IMR-90 (cell line): ENCODE data around the gene SLC30A7. TPM values are rescaled to one million over a fixed set of nuclear protein-coding genes. Genes with fewer than 3 reads are reported as not detected.

Experiments used
- ATAC-seq: fragments of 200-7000 bp; cut with Tn5 transposase; 2 replicates; pipeline ENCODE4 v1.9.1; 2020; ENCODE audit warnings: low read depth, mild to moderate bottlenecking, moderate library complexity
- BruUV-seq: library from RNA; stranded (reverse); fragments of 400-500 nt; replicated peaks from 2 replicates; lab custom pipeline; 2021; lab: Mats Ljungman, UMichigan
- CTCF ChIA-PET: fragments of 300-600 bp; formaldehyde crosslinking; extraction: SDS; loops from one replicate; lab custom pipeline; 2021; ENCODE audit warnings: antibody characterized with exemption; lab: Yijun Ruan, JAX
- POLR2A ChIA-PET: fragments of 300-600 bp; sonication (Branson Sonifier 250); formaldehyde crosslinking; loops from one replicate; lab custom pipeline; 2022; ENCODE audit warnings: antibody characterized with exemption; ENCODE audit not compliant: unreplicated experiment; lab: Charles Lee
- DNase-seq: peaks from one replicate; pipeline ENCODE4 v3.0.0; 2013
- H2AFZ ChIP-seq: replicated peaks from 2 replicates; pipeline ENCODE3; 2013; ENCODE audit warnings: low read length, mild to moderate bottlenecking; ENCODE audit not compliant: poor library complexity
- H2AK5ac ChIP-seq: 2 replicates; pipeline ENCODE4 v1.6.1; 2013; ENCODE audit warnings: low read depth, low read length, inconsistent platforms
- H2AK9ac ChIP-seq: replicated peaks from 2 replicates; pipeline ENCODE3; 2013; ENCODE audit warnings: mild to moderate bottlenecking, low read depth, low read length, moderate library complexity; ENCODE audit not compliant: poor library complexity
- H2BK120ac ChIP-seq: 2 replicates; pipeline ENCODE4 v1.6.1; 2013; ENCODE audit warnings: low read depth, low read length, inconsistent platforms
- H2BK15ac ChIP-seq: 3 replicates; pipeline ENCODE4 v1.6.1; 2013; ENCODE audit warnings: low read depth, low read length, inconsistent platforms
- H2BK20ac ChIP-seq: 2 replicates; pipeline ENCODE4 v1.6.1; 2013; ENCODE audit warnings: low read depth, mild to moderate bottlenecking, inconsistent platforms, low read length, moderate library complexity
- H2BK5ac ChIP-seq: 2 replicates; pipeline ENCODE4 v1.6.1; 2013; ENCODE audit warnings: mild to moderate bottlenecking, low read depth, low read length, inconsistent platforms; ENCODE audit not compliant: poor library complexity, severe bottlenecking
- H3K14ac ChIP-seq: replicated peaks from 2 replicates; pipeline ENCODE4 v1.6.1; 2013; ENCODE audit warnings: low read depth, low read length, inconsistent platforms
- H3K18ac ChIP-seq: 2 replicates; pipeline ENCODE4 v1.6.1; 2013; ENCODE audit warnings: low read depth, low read length, control low read depth
- H3K23ac ChIP-seq: 2 replicates; pipeline ENCODE4 v1.6.1; 2013; ENCODE audit warnings: low read depth, low read length, inconsistent platforms
- H3K27ac ChIP-seq: 2 replicates; pipeline ENCODE4 v1.5.1; 2013; ENCODE audit warnings: mild to moderate bottlenecking, control low read depth, low read length; ENCODE audit not compliant: insufficient read depth
- H3K27me3 ChIP-seq: 2 replicates; pipeline ENCODE4 v1.6.1; 2013; ENCODE audit warnings: low read length; ENCODE audit not compliant: control insufficient read depth, insufficient read depth
- H3K36me3 ChIP-seq: 2 replicates; pipeline ENCODE4 v1.6.1; 2013; ENCODE audit warnings: low read length, mixed read lengths; ENCODE audit not compliant: control insufficient read depth, insufficient read depth
- H3K4ac ChIP-seq: 2 replicates; pipeline ENCODE4 v1.6.1; 2013; ENCODE audit warnings: low read depth, low read length, inconsistent platforms
- H3K4me1 ChIP-seq: 2 replicates; pipeline ENCODE4 v1.6.1; 2013; ENCODE audit warnings: low read length, mixed read lengths; ENCODE audit not compliant: control insufficient read depth, insufficient read depth
- H3K4me2 ChIP-seq: 2 replicates; pipeline ENCODE4 v1.6.1; 2013; ENCODE audit warnings: low read depth, mild to moderate bottlenecking, control low read depth, low read length, moderate library complexity
- H3K4me3 ChIP-seq: 2 replicates; pipeline ENCODE4 v1.5.1; 2013; ENCODE audit warnings: low read depth, mild to moderate bottlenecking, control low read depth, low read length, moderate library complexity; ENCODE audit not compliant: insufficient read depth
- H3K56ac ChIP-seq: 2 replicates; pipeline ENCODE4 v1.6.1; 2013; ENCODE audit warnings: low read length, inconsistent platforms; ENCODE audit not compliant: insufficient read depth; ENCODE audit errors: extremely low read depth
- H3K79me1 ChIP-seq, 2 experiments: 2 replicates each; pipeline ENCODE4 v1.6.1; 2013; ENCODE audit warnings: low read length in 2 of 2, inconsistent platforms in 1 of 2, low read depth in 1 of 2
- H3K9ac ChIP-seq: 2 replicates; pipeline ENCODE4 v1.6.1; 2013; ENCODE audit warnings: low read depth, low read length, control low read depth
- H3K9me1 ChIP-seq: 2 replicates; pipeline ENCODE4 v1.6.1; 2013; ENCODE audit warnings: low read length, inconsistent platforms; ENCODE audit not compliant: insufficient read depth
- H3K9me3 ChIP-seq: 2 replicates; pipeline ENCODE4 v1.6.1; 2013; ENCODE audit warnings: low read length; ENCODE audit not compliant: control insufficient read depth, insufficient read depth
- H4K20me1 ChIP-seq: 2 replicates; pipeline ENCODE4 v1.6.1; 2013; ENCODE audit warnings: low read length, inconsistent platforms; ENCODE audit not compliant: insufficient read depth
- H4K5ac ChIP-seq: 2 replicates; pipeline ENCODE4 v1.6.1; 2013; ENCODE audit warnings: mild to moderate bottlenecking, low read depth, low read length, control low read depth
- H4K8ac ChIP-seq, 2 experiments: 2 replicates each; pipeline ENCODE4 v1.6.1; 2013; ENCODE audit warnings: low read depth in 2 of 2, low read length in 2 of 2, control low read depth in 1 of 2, inconsistent platforms in 1 of 2
- H4K91ac ChIP-seq: 2 replicates; pipeline ENCODE4 v1.6.1; 2013; ENCODE audit warnings: low read depth, low read length, inconsistent platforms; ENCODE audit not compliant: insufficient read depth
- CTCF ChIP-seq: conservative IDR thresholded peaks from 2 replicates; pipeline ENCODE4 v1.5.1; 2012; ENCODE audit warnings: mild to moderate bottlenecking, low read depth, low read length, improper control_type of control experiment
- FOS ChIP-seq: fragments of 150-350 bp; IDR thresholded peaks from 2 replicates; pipeline ENCODE4 v1.6.1; 2016; ENCODE audit warnings: low read depth, low read length
- RCOR1 ChIP-seq: IDR thresholded peaks from 2 replicates; pipeline ENCODE4 v1.6.1; 2012; ENCODE audit warnings: mild to moderate bottlenecking, low read length, improper control_type of control experiment; ENCODE audit not compliant: insufficient replicate concordance
- WGBS, 2 experiments: methylation state at CpG; one replicate each; pipeline versions ENCODE4 v1.1.5 to v1.1.7; 2013; ENCODE audit warnings: missing lambda C conversion rate in 2 of 2; ENCODE audit not compliant: insufficient read length in 1 of 2; ENCODE audit errors: extremely low coverage in 2 of 2; 5-methylcytosine and 5-hydroxymethylcytosine counted together
- dilution Hi-C: fragments of 300-500 bp; cut with HindIII; formaldehyde crosslinking; loops from one replicate; pipeline ENCODE4 v1.14.3; 2018; ENCODE audit warnings: low sequenced_read_pairs; ENCODE audit not compliant: unreplicated experiment
- in situ Hi-C: fragments of 300-500 bp; cut with MboI; formaldehyde crosslinking; loops from 3 replicates; pipeline ENCODE4 v1.14.3; 2019; ENCODE audit warnings: low sequenced_read_pairs, inconsistent platforms, mixed read lengths
- intact Hi-C: fragments of 100-400 bp; cut with micrococcal nuclease; formaldehyde crosslinking; loops from 2 replicates; pipeline ENCODE4 v1.10.0; 2022
- polyA plus RNA-seq, 3 experiments: library from polyadenylated mRNA; depleted of rRNA; stranded (reverse); fragments of >200 nt; gene quantifications; 2 replicates each; pipeline ENCODE4 v1.2.3, GENCODE V29; 2012; ENCODE audit warnings: low replicate concordance in 1 of 3
- total RNA-seq: library from RNA; depleted of rRNA; stranded (reverse); fragments of >200 nt; gene quantifications from 2 replicates; pipeline ENCODE4 v1.2.3, GENCODE V29; 2012

The SLC30A7 gene
- total and polyA plus RNA-seq, 2 of the 4 experiments (the other 2 are of a cell fraction), result 8.4 to 60.2 TPM

GRCh38 chr1:100972185-100972584 is 76.3 kb downstream of the SLC30A7 start:
- peaks cover 0 to 3% of the 10 kb centered on the region in 2 experiments; a peak in 1 of 4 replicates for H3K79me1 ChIP-seq
- no peaks in the 10 kb centered on the region for H3K9me3 ChIP-seq
- no peak overlapping the region for H2AK5ac ChIP-seq
- H2BK5ac ChIP-seq, result no peak overlapping the region
- no peak overlapping the region for H3K4me2 ChIP-seq
- intact Hi-C loops (no loop called here), in situ Hi-C loops (no loop called here), dilution Hi-C loops (no loop called here)
- ChIA-PET POLR2A (no interaction called here), CTCF (no interaction called here)
- H3K36me3 ChIP-seq, result peaks cover 8% of the 10 kb centered on the region; the same call in 1 of the 2 replicates
- H2AFZ ChIP-seq, result no peak overlapping the region
- H3K27ac ChIP-seq, result no peak overlapping the region
- H3K14ac ChIP-seq, result no peak overlapping the region
- no peak overlapping the region for H3K23ac ChIP-seq
- H4K91ac ChIP-seq, result no peak overlapping the region
- no peak overlapping the region for H4K8ac ChIP-seq
- no TSS peak for BruUV-seq
- no peak overlapping the region for H3K18ac ChIP-seq
- no peak overlapping the region for H3K9ac ChIP-seq
- H3K4ac ChIP-seq, result no peak overlapping the region
- ATAC-seq (no peak), DNase-seq (no peak)
- H3K27me3 ChIP-seq, result no peaks in the 10 kb centered on the region
- H3K56ac ChIP-seq, result no peak overlapping the region
- no peak overlapping the region for H4K5ac ChIP-seq
- H3K4me1 ChIP-seq, result no peaks in the 10 kb centered on the region
- no peak overlapping the region for H2BK15ac ChIP-seq
- no CpG with 5 or more reads among the region's 1 CpG for WGBS, 2 experiments
- no peak overlapping the region for H2BK20ac ChIP-seq
- no peaks in the 10 kb centered on the region for H4K20me1 ChIP-seq
- no peak overlapping the region for H3K4me3 ChIP-seq
- no peak overlapping the region for H2AK9ac ChIP-seq
- no peaks in the 10 kb centered on the region for H3K9me1 ChIP-seq
- no peak for TF ChIP-seq CTCF
- TF ChIP-seq FOS, result no peak
- TF ChIP-seq RCOR1, result no peak
- no peak overlapping the region for H2BK120ac ChIP-seq
